ENCODE measurements around the gene IFITM1.
"Not testable (repeated sequence)": the region's sequence is repeated elsewhere in the genome, so short reads cannot be mapped to it uniquely, and the experiment has no call there.

IFITM1 gene

GRCh38 chr11:328516-329100, 14.8 kb downstream of the IFITM1 start:
- DNase-seq = not testable (repeated sequence)

- no peak for DNase-seq
Observed at GRCh38 chr11:329886-330253, 16.0 kb downstream of the IFITM1 start.

- DNase-seq = no peak
Observed at GRCh38 chr11:330307-330693, 16.5 kb downstream of the IFITM1 start.

- no peak for DNase-seq
Observed at GRCh38 chr11:330694-331357, 17.0 kb downstream of the IFITM1 start.

DNA sequence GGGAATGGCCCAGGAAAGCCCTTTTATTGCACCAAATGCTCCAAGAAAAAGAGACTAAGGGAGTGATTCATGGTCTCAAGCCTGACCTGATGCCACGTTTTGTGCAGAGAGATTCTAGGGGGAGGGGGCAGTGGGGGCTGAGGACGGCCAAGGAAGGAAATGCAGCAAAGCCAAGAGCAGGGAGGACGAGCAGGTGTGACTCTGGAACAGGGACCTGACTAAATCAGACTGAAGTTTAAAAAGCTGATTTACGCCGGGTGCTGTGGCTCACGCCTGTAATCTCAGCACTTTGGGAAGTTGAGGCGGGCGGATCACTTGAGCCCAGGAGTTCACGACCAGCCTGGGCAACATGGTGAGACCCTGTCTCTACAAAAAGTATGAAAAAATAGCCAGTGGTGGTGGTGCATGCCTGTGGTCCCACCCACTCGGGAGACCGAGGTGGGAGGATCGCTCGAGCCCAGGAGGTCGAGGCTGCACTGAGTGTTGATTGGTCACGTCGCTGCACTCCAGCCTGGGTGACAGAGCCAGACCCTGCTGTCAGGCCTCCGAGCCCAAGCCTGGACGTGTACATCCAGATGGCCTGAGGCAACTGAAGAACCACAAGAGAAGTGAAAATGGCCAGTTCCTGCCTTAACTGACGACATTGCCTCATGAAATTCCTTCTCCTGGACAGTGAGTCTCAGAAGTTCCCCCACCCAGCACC, 17.7 kb downstream of the IFITM1 start:
- DNase-seq = no peak

DNA sequence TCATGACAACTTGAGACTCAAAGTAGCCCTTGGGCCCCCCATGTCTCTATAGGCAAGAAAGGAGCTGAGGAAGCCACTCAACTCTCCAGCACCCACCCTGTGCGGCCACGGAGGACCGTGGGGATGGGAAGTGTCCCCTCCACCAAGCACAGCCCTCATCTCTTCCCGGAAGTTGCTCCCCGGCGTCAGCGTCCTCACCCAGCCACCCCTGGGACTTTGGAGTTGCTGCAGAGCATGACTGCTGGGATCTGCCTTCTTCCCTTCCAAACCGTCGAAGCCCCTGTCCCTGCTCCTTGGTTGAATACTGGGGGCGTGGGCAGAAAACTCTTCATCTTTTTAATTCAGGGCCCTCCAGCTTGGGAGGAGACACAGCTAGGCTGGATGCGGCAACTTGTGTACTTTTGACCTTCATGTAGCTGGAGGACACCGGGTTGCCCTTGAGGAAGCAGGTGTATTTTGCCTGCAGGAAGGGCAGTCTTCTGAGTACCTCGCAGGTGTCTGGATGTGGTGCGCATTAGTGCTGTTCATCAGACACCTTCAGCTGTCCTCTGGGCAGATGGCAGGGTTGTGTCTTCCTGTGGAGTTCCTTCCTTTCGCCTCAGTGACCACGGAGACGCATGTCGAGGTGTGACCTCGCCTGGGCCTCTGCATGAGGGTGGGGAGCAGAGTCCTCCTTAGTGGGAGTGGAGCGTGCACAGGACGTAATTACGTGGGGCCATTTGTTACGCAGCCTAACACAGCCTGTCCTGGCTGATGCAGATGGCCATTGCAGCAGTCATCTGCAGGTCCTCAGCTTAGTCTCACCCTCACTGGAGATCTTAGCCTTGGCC, 19.0 kb downstream of the IFITM1 start:
- no peak for DNase-seq

DNA sequence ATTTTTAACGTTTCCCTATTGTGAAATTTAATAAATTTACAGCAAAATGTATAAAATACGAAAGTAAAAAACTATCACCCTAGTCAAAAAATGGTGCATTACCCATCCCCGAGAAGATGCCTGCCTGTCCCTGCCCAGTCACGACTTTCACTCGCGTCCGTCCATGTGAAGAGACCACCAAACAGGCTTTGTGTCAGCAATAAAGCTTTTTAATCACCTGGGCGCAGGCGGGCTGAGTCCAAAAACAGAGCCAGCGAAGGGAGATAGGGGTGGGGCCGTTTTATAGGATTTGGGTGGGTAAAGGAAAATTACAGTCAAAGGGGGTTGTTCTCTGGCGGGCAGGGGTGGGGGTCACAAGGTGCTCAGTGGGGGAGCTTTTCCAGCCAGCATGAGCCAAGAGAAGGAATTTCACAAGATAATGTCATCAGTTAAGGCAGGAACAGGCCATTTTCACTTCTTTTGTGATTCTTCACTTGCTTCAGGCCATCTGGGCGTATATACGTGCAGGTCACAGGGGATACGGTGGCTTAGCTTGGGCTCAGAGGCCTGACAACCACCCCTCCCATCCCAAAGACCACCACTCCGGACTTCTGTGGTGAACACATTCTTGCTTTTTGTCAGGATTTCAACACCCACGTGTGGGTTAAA, 19.9 kb downstream of the IFITM1 start:
- DNase-seq = not testable (repeated sequence)

GRCh38 chr11:334264-334994, 20.6 kb downstream of the IFITM1 start:
- DNase-seq = no peak

DNA sequence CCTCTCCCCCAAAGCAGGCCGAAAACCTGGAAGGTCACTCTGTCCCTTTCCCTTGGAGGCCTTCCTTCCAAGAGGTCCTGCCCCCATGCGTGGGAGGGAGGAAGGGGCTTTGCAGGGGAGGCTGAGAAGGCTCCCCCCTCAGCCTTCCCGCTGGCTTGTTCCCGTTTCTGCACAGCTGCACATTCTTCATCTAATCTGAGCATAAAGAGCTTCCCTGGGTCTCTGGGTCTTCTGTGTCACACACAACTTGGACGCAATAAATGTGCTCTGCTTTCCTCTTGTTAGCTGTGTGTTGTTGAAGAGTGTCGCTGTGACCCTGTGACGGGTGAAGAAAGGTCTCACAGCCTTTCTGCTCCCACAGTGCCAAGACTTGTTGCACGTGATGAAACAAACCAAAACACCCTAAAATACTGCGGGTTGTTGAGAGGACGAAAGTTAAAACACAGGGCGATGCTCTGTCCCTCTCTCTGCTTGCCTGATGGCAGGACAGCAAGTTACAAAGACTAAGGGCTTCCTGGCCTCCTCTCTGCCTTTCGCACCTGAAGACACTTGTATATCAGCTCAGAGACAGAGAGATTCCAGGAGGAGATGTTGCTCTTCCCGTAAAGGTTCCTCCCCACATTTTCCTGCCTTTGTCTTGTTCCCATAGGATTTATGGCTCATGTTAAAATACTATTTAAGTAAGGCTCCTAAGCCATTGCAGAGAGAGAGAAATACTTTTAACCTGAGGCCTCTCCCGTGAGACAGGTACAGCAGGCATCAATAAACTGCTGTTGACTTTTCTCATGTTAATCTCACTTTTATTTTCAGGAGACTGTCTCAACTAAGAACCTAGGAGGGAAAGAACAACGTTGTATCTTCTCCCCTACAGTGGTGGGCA, 22.2 kb downstream of the IFITM1 start:
- no peak for DNase-seq

- no peak for DNase-seq
Observed at GRCh38 chr11:336659-337198, 22.9 kb downstream of the IFITM1 start.

- DNase-seq = no peak
Observed at GRCh38 chr11:337711-338110, 23.9 kb downstream of the IFITM1 start.

- no peak for DNase-seq
Observed at GRCh38 chr11:339963-340362, 26.1 kb downstream of the IFITM1 start.

GRCh38 chr11:340539-341512, 27.0 kb downstream of the IFITM1 start:
- no peak for DNase-seq

GRCh38 chr11:342328-342727, 28.5 kb downstream of the IFITM1 start:
- DNase-seq = no peak

GRCh38 chr11:344836-345578, 31.2 kb downstream of the IFITM1 start:
- no peak for DNase-seq

DNA sequence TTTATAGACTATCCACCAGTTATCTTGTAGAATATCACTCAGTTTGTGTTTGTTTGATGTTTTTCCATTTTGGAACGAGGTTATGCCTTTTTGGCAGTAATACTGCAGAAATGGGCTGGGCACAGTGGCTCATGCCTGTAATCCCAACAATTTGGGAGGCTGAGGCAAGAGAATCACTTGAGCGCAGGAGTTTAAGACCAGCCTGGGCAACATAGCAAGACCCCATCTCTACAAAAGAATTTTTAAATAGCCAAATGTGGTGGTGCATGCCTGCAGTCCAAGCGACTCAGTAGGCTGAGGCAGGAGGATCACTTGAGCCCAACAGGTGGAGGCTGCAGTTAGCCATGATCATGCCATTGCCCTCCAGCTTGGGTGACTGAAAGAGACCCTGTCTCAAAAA, 32.7 kb downstream of the IFITM1 start:
- no peak for DNase-seq

- not testable (repeated sequence) for DNase-seq
Observed at GRCh38 chr11:349270-349954, 35.6 kb downstream of the IFITM1 start.

GRCh38 chr11:350033-350722, 36.3 kb downstream of the IFITM1 start:
- DNase-seq = not testable (repeated sequence)

All from activated effector memory CD4-positive, alpha-beta T cell treated with Interleukin-2 at 50 U/mL for 16 hours (primary cell).